Thymus (tissue), 11 donors: ENCODE data around the gene LARP4B. TPM values are rescaled to one million over a fixed set of nuclear protein-coding genes. Genes with fewer than 3 reads are reported as not detected.

ENCODE experiments used
- DNase-seq, 9 donors: peaks; one replicate each; pipeline ENCODE4 v3.0.0-alpha.2; 2013; ENCODE audit warnings: low spot score in 9 of 9, low read depth in 6 of 9, missing footprints in 1 of 9
- H3K27ac ChIP-seq, 2 donors: one replicate each; pipeline ENCODE4 v1.5.1; 2013; ENCODE audit warnings: control low read depth in 1 of 2, low read depth in 1 of 2, low read length in 1 of 2, mild to moderate bottlenecking in 1 of 2, moderate library complexity in 1 of 2
- H3K27me3 ChIP-seq, 2 donors: one replicate each; pipeline ENCODE4 v1.5.1; 2013; ENCODE audit warnings: low read length in 1 of 2; ENCODE audit not compliant: control insufficient read depth in 2 of 2, insufficient read depth in 1 of 2
- H3K36me3 ChIP-seq, 2 donors: one replicate each; pipeline ENCODE4 v1.5.1; 2013; ENCODE audit warnings: low read length in 1 of 2, mild to moderate bottlenecking in 1 of 2, moderate library complexity in 1 of 2; ENCODE audit not compliant: control insufficient read depth in 2 of 2, insufficient read depth in 2 of 2
- H3K4me1 ChIP-seq, 2 donors: one replicate each; pipeline ENCODE4 v1.5.1; 2013; ENCODE audit warnings: low read length in 2 of 2; ENCODE audit not compliant: control insufficient read depth in 2 of 2, insufficient read depth in 2 of 2
- H3K4me3 ChIP-seq, 2 donors: one replicate each; pipeline ENCODE4 v1.5.1; 2013; ENCODE audit warnings: low read length in 2 of 2, control low read depth in 1 of 2, mild to moderate bottlenecking in 1 of 2
- H3K9me3 ChIP-seq, 2 donors: one replicate each; pipeline ENCODE4 v1.5.1; 2013; ENCODE audit warnings: low read length in 1 of 2, mild to moderate bottlenecking in 1 of 2; ENCODE audit not compliant: control insufficient read depth in 2 of 2, insufficient read depth in 1 of 2
- WGBS: extraction: QIAGEN DNeasy Blood & Tissue Kit; methylation state at CpG from one replicate; pipeline ENCODE4 v1.1.7; 2013; 5-methylcytosine and 5-hydroxymethylcytosine counted together
- polyA plus RNA-seq: library from polyadenylated mRNA; stranded (reverse); fragments of 200-250 nt; gene quantifications from one replicate; pipeline ENCODE4 v1.2.3, GENCODE V29; 2013
- total RNA-seq: library from RNA; stranded (reverse); fragments of 120-200 nt; gene quantifications from one replicate; pipeline ENCODE4 v1.2.4, GENCODE V29; 2013
- donor health status: healthy.

The LARP4B gene
- total and polyA plus RNA-seq, 2 donors, result 19.3 to 22.0 TPM

GRCh38 chr10:905503-905902 is 26.0 kb downstream of the LARP4B start:
- no peak overlapping the region for H3K27ac ChIP-seq
- DNase-seq, result no peak
- WGBS, result 94% methylated on average over 3 of the region's 3 CpGs
- no peaks in the 10 kb centered on the region for H3K4me1 ChIP-seq
- H3K9me3 ChIP-seq, result no peaks in the 10 kb centered on the region
- no peak overlapping the region for H3K4me3 ChIP-seq
- no peaks in the 10 kb centered on the region for H3K27me3 ChIP-seq
- peaks cover 9 to 17% of the 10 kb centered on the region in 2 donors for H3K36me3 ChIP-seq

GRCh38 chr10:904403-904802 is 27.1 kb downstream of the LARP4B start:
- no peaks in the 10 kb centered on the region for H3K9me3 ChIP-seq
- DNase-seq, result no peak
- H3K36me3 ChIP-seq, result peaks cover 9 to 15% of the 10 kb centered on the region in 2 donors
- H3K4me1 ChIP-seq, result no peaks in the 10 kb centered on the region
- no peak overlapping the region for H3K4me3 ChIP-seq
- no peak overlapping the region for H3K27ac ChIP-seq
- WGBS, result 98% methylated on average over 5 of the region's 5 CpGs
- H3K27me3 ChIP-seq, result no peaks in the 10 kb centered on the region

GRCh38 chr10:898141-898540 is 33.4 kb downstream of the LARP4B start:
- 97% methylated on average over 2 of the region's 2 CpGs for WGBS
- H3K36me3 ChIP-seq, result peaks cover 0 to 5% of the 10 kb centered on the region in 2 donors
- no peaks in the 10 kb centered on the region for H3K27me3 ChIP-seq
- no peaks in the 10 kb centered on the region for H3K9me3 ChIP-seq
- DNase-seq, result no peak
- no peaks in the 10 kb centered on the region for H3K4me1 ChIP-seq
- no peak overlapping the region for H3K4me3 ChIP-seq
- H3K27ac ChIP-seq, result no peak overlapping the region

GRCh38 chr10:896982-897381 is 34.5 kb downstream of the LARP4B start:
- over 99% methylated on average over 2 of the region's 2 CpGs for WGBS
- Histone ChIP-seq H3K4me3 (no peak overlapping the region), H3K27ac (no peak overlapping the region), H3K4me1 (no peaks in the 10 kb centered on the region), H3K9me3 (no peaks in the 10 kb centered on the region), H3K36me3 (peaks cover 0 to 5% of the 10 kb centered on the region in 2 donors), H3K27me3 (no peaks in the 10 kb centered on the region)
- no peak for DNase-seq

- WGBS, result 95% methylated on average over 4 of the region's 4 CpGs
- H3K27ac ChIP-seq, result no peak overlapping the region
- no peaks in the 10 kb centered on the region for H3K27me3 ChIP-seq
- no peaks in the 10 kb centered on the region for H3K9me3 ChIP-seq
- DNase-seq, result no peak
- no peaks in the 10 kb centered on the region for H3K4me1 ChIP-seq
- no peak overlapping the region for H3K4me3 ChIP-seq
- peaks cover 0 to 5% of the 10 kb centered on the region in 2 donors for H3K36me3 ChIP-seq
Measured at GRCh38 chr10:895324-895723, 36.2 kb downstream of the LARP4B start.

GRCh38 chr10:878895-879294 is 52.6 kb downstream of the LARP4B start:
- DNase-seq, result no peak
- H3K36me3 ChIP-seq, result peaks cover 50 to 56% of the 10 kb centered on the region in 2 donors
- WGBS, result 96% methylated on average over 3 of the region's 3 CpGs

GRCh38 chr10:878333-878759 is 53.2 kb downstream of the LARP4B start:
- Histone ChIP-seq H3K9me3 (no peaks in the 10 kb centered on the region), H3K4me3 (no peak overlapping the region), H3K27ac (no peak overlapping the region), H3K36me3 (peaks cover 47 to 52% of the 10 kb centered on the region in 2 donors), H3K4me1 (no peaks in the 10 kb centered on the region), H3K27me3 (no peaks in the 10 kb centered on the region)
- 95% methylated on average over 9 of the region's 9 CpGs for WGBS
- DNase-seq, result no peak

More at GRCh38 chr10:878895-879294, 52.6 kb downstream of the LARP4B start:
- H3K4me1 ChIP-seq, result no peaks in the 10 kb centered on the region
- H3K4me3 ChIP-seq, result no peak overlapping the region
- no peak overlapping the region for H3K27ac ChIP-seq
- H3K9me3 ChIP-seq, result no peaks in the 10 kb centered on the region
- H3K27me3 ChIP-seq, result no peaks in the 10 kb centered on the region

GRCh38 chr10:876438-876837 is 55.1 kb downstream of the LARP4B start:
- no peaks in the 10 kb centered on the region for H3K27me3 ChIP-seq
- H3K4me3 ChIP-seq, result no peak overlapping the region
- no peaks in the 10 kb centered on the region for H3K4me1 ChIP-seq
- peaks cover 41 to 50% of the 10 kb centered on the region in 2 donors for H3K36me3 ChIP-seq
- no peak overlapping the region for H3K27ac ChIP-seq
- no peak for DNase-seq
- no peaks in the 10 kb centered on the region for H3K9me3 ChIP-seq
- WGBS, result 98% methylated on average over 2 of the region's 2 CpGs

GRCh38 chr10:873020-873419 is 58.5 kb downstream of the LARP4B start:
- H3K4me3 ChIP-seq, result no peak overlapping the region
- H3K27ac ChIP-seq, result no peak overlapping the region
- no peak for DNase-seq
- no peaks in the 10 kb centered on the region for H3K9me3 ChIP-seq
- H3K4me1 ChIP-seq, result no peaks in the 10 kb centered on the region
- no peaks in the 10 kb centered on the region for H3K27me3 ChIP-seq
- H3K36me3 ChIP-seq, result peaks cover 33 to 53% of the 10 kb centered on the region in 2 donors
- WGBS, result 97% methylated on average over 7 of the region's 7 CpGs

- Histone ChIP-seq H3K9me3 (no peaks in the 10 kb centered on the region), H3K36me3 (peaks cover 23 to 44% of the 10 kb centered on the region in 2 donors), H3K4me1 (no peaks in the 10 kb centered on the region), H3K27me3 (no peaks in the 10 kb centered on the region), H3K4me3 (no peak overlapping the region), H3K27ac (no peak overlapping the region)
- WGBS, result 99% methylated on average over 12 of the region's 12 CpGs
- DNase-seq, result no peak
Measured at GRCh38 chr10:871951-872403, 59.5 kb downstream of the LARP4B start.
